H9 (cell line): Measurements from ENCODE around the gene TENT5C. TPM values are rescaled to one million over a fixed set of nuclear protein-coding genes. Genes with fewer than 3 reads are reported as not detected.
A peak's percentile ranks its signal among the peaks of the same experiment; 100 is the strongest.

Experiments used
- DNase-seq: peaks from one replicate; pipeline ENCODE4 v3.0.0-alpha.2; 2017
- H2AFZ ChIP-seq: one replicate; pipeline ENCODE4 v1.6.1; 2013; ENCODE audit warnings: mild to moderate bottlenecking, low read length, control low read depth, moderate library complexity
- H2AK5ac ChIP-seq: 2 replicates; pipeline ENCODE4 v1.6.1; 2013; ENCODE audit warnings: low read length, control low read depth, mixed read lengths; ENCODE audit not compliant: insufficient read length
- H2BK120ac ChIP-seq: one replicate; pipeline ENCODE4 v1.6.1; 2013; ENCODE audit warnings: low read depth, mild to moderate bottlenecking, low read length, control low read depth, inconsistent platforms; ENCODE audit not compliant: poor library complexity, severe bottlenecking
- H2BK12ac ChIP-seq: 2 replicates; pipeline ENCODE4 v1.6.1; 2013; ENCODE audit warnings: low read length, control low read depth, mixed read lengths, low read depth; ENCODE audit not compliant: insufficient read length
- H2BK15ac ChIP-seq: 2 replicates; pipeline ENCODE4 v1.6.1; 2013; ENCODE audit warnings: low read depth, low read length, control low read depth
- H2BK20ac ChIP-seq: one replicate; pipeline ENCODE4 v1.6.1; 2013; ENCODE audit warnings: low read depth, mild to moderate bottlenecking, low read length, control low read depth, inconsistent platforms; ENCODE audit not compliant: poor library complexity, severe bottlenecking
- H2BK5ac ChIP-seq: 2 replicates; pipeline ENCODE4 v1.6.1; 2013; ENCODE audit warnings: low read length, control low read depth, mixed read lengths; ENCODE audit not compliant: insufficient read length
- H3K14ac ChIP-seq: 2 replicates; pipeline ENCODE4 v1.6.1; 2013; ENCODE audit warnings: low read length, control low read depth; ENCODE audit not compliant: insufficient read depth
- H3K18ac ChIP-seq: 2 replicates; pipeline ENCODE4 v1.6.1; 2013; ENCODE audit warnings: low read depth, mild to moderate bottlenecking, mixed read lengths, low read length, control low read depth; ENCODE audit not compliant: insufficient read length
- H3K23ac ChIP-seq: 2 replicates; pipeline ENCODE4 v1.6.1; 2013; ENCODE audit warnings: low read length, control low read depth, mixed read lengths, low read depth; ENCODE audit not compliant: insufficient read length
- H3K23me2 ChIP-seq: 2 replicates; pipeline ENCODE4 v1.6.1; 2013; ENCODE audit warnings: low read depth, mild to moderate bottlenecking, mixed read lengths, low read length, control low read depth; ENCODE audit not compliant: insufficient read length, poor library complexity, severe bottlenecking
- H3K27ac ChIP-seq: 2 replicates; pipeline ENCODE4 v1.5.1; 2013; ENCODE audit warnings: low read length, control low read depth, mixed read lengths, low read depth; ENCODE audit not compliant: insufficient read length
- H3K27me3 ChIP-seq: 2 replicates; pipeline ENCODE4 v1.6.1; 2013; ENCODE audit warnings: low read length, control low read depth, inconsistent platforms; ENCODE audit not compliant: insufficient read depth
- H3K4ac ChIP-seq: 2 replicates; pipeline ENCODE4 v1.6.1; 2013; ENCODE audit warnings: low read depth, mild to moderate bottlenecking, control low read depth, inconsistent platforms, low read length, moderate library complexity
- H3K4me1 ChIP-seq: 2 replicates; pipeline ENCODE4 v1.6.1; 2013; ENCODE audit warnings: low read length, control low read depth, inconsistent platforms; ENCODE audit not compliant: insufficient read depth
- H3K4me2 ChIP-seq: 2 replicates; pipeline ENCODE4 v1.6.1; 2013; ENCODE audit warnings: low read length, control low read depth, mixed read lengths; ENCODE audit not compliant: insufficient read length, insufficient read depth
- H3K56ac ChIP-seq: 2 replicates; pipeline ENCODE4 v1.6.1; 2013; ENCODE audit warnings: low read depth, mild to moderate bottlenecking, mixed read lengths, low read length, control low read depth; ENCODE audit not compliant: insufficient read length
- H3K79me1 ChIP-seq: 2 replicates; pipeline ENCODE4 v1.6.1; 2013; ENCODE audit warnings: low read depth, mild to moderate bottlenecking, moderate library complexity, low read length, control low read depth, inconsistent platforms; ENCODE audit not compliant: insufficient read depth, poor library complexity, severe bottlenecking
- H3K79me2 ChIP-seq: 2 replicates; pipeline ENCODE4 v1.6.1; 2013; ENCODE audit warnings: low read length, control low read depth, inconsistent platforms; ENCODE audit not compliant: insufficient read depth
- H3K9ac ChIP-seq: 2 replicates; pipeline ENCODE4 v1.6.1; 2013; ENCODE audit warnings: low read length, control low read depth, mixed read lengths; ENCODE audit not compliant: insufficient read length; ENCODE audit errors: extremely low read depth
- H3K9me3 ChIP-seq: one replicate; pipeline ENCODE4 v1.6.1; 2013; ENCODE audit warnings: low read depth, low read length, inconsistent platforms; ENCODE audit not compliant: control insufficient read depth
- H3T11ph ChIP-seq: one replicate; pipeline ENCODE4 v1.6.1; 2013; ENCODE audit warnings: mild to moderate bottlenecking, low read length, control low read depth, inconsistent platforms
- H4K20me1 ChIP-seq: one replicate; pipeline ENCODE4 v1.6.1; 2013; ENCODE audit not compliant: control insufficient read depth, insufficient read length, insufficient read depth
- H4K5ac ChIP-seq: 2 replicates; pipeline ENCODE4 v1.6.1; 2013; ENCODE audit warnings: low read depth, mild to moderate bottlenecking, mixed read lengths, low read length, control low read depth; ENCODE audit not compliant: insufficient read length
- H4K8ac ChIP-seq: replicated peaks from 2 replicates; pipeline ENCODE4 v1.6.1; 2013; ENCODE audit warnings: low read length, control low read depth, mixed read lengths, low read depth; ENCODE audit not compliant: insufficient read length
- H4K91ac ChIP-seq: 2 replicates; pipeline ENCODE4 v1.6.1; 2013; ENCODE audit warnings: low read depth, mild to moderate bottlenecking, moderate library complexity, mixed read lengths, low read length, control low read depth; ENCODE audit not compliant: insufficient read length
- H3K27ac Mint-ChIP-seq, 3 experiments: 2 replicates in 2 of 3; 3 replicates in 1 of 3; pipeline ENCODE4 v1.8.0; 2020 to 2021; ENCODE audit warnings: mixed read lengths in 3 of 3, mild to moderate bottlenecking in 1 of 3, moderate library complexity in 1 of 3
- H3K27me3 Mint-ChIP-seq: 2 replicates; pipeline ENCODE4 v1.8.0; 2021; ENCODE audit warnings: low read depth, mild to moderate bottlenecking, moderate library complexity, mixed read lengths
- H3K36me3 Mint-ChIP-seq, 3 experiments: 2 replicates in 2 of 3; 3 replicates in 1 of 3; pipeline ENCODE4 v1.8.0; 2020 to 2021; ENCODE audit warnings: low read depth in 3 of 3, mixed read lengths in 3 of 3; ENCODE audit not compliant: insufficient read depth in 1 of 3
- H3K4me1 Mint-ChIP-seq, 2 experiments: 2 replicates each; pipeline ENCODE4 v1.8.0; 2020; ENCODE audit warnings: mixed read lengths in 2 of 2
- H3K4me3 Mint-ChIP-seq, 2 experiments: 2 replicates in 1 of 2; 3 replicates in 1 of 2; pipeline ENCODE4 v1.8.0; 2020 to 2021; ENCODE audit warnings: mild to moderate bottlenecking in 2 of 2, mixed read lengths in 2 of 2, moderate library complexity in 1 of 2
- H3K9me3 Mint-ChIP-seq, 2 experiments: 2 replicates in 1 of 2; 3 replicates in 1 of 2; pipeline ENCODE4 v1.8.0; 2020; ENCODE audit warnings: mild to moderate bottlenecking in 2 of 2, mixed read lengths in 2 of 2, moderate library complexity in 1 of 2
- CTCF ChIP-seq: fragments of 200-600 bp; sonication (generic); conservative IDR thresholded peaks from 3 replicates; pipeline ENCODE4 v1.8.0; 2021; ENCODE audit warnings: antibody characterized with exemption, mild to moderate bottlenecking
- WGBS: extraction: QIAGEN DNeasy Blood & Tissue Kit; methylation state at CpG from one replicate; pipeline ENCODE4 v1.1.7; 2013; ENCODE audit warnings: missing lambda C conversion rate, low lambda C conversion rate, mixed read lengths; ENCODE audit not compliant: insufficient read length; ENCODE audit errors: extremely low coverage; 5-methylcytosine and 5-hydroxymethylcytosine counted together
- total RNA-seq: library from RNA; stranded (reverse); gene quantifications from 2 replicates; pipeline ENCODE4 v1.2.1, GENCODE V29; 2021

The TENT5C gene
- total RNA-seq, 1 experiment from 2014 or later, result 0.37 TPM

GRCh38 chr1:117655220-117655577 lies 49.4 kb downstream of the TENT5C start:
- H2BK12ac ChIP-seq, result no peak overlapping the region
- H3K79me2 ChIP-seq, result no peaks in the 10 kb centered on the region
- H3K4ac ChIP-seq, result no peak overlapping the region
- H3K18ac ChIP-seq, result no peak overlapping the region
- DNase-seq, result no peak
- Mint-ChIP-seq H3K27me3 (peaks cover 5% of the 10 kb centered on the region), H3K9me3 (peaks cover 0 to 4% of the 10 kb centered on the region in 2 experiments; a peak in 1 of 5 replicates), H3K4me3 (no peak overlapping the region), H3K36me3 (peaks cover 0 to 4% (median 1%) of the 10 kb centered on the region in 3 experiments; a peak in 4 of 7 replicates), H3K4me1 (peaks cover 31 to 37% of the 10 kb centered on the region in 2 experiments), H3K27ac (0 out of 7 replicates have a peak overlapping the region, but pooled peaks of 1 of the 3 experiments have one; percentile 27)
- H2BK15ac ChIP-seq, result no peak overlapping the region
- H2AK5ac ChIP-seq, result no peak overlapping the region
- no peak overlapping the region for H3K56ac ChIP-seq
- no peaks in the 10 kb centered on the region for H3K27me3 ChIP-seq
- H3K14ac ChIP-seq, result no peak overlapping the region
- no peak overlapping the region for H2BK120ac ChIP-seq
- no peak overlapping the region for H3K4me2 ChIP-seq
- H2BK20ac ChIP-seq, result no peak overlapping the region
- no peak overlapping the region for H4K91ac ChIP-seq
- no peaks in the 10 kb centered on the region for H3K23me2 ChIP-seq
- no peak overlapping the region for H3K23ac ChIP-seq
- no peak for TF ChIP-seq CTCF
- H4K5ac ChIP-seq, result no peak overlapping the region
- no peak overlapping the region for H3T11ph ChIP-seq
- H3K9ac ChIP-seq, result no peak overlapping the region
- H2AFZ ChIP-seq, result no peak overlapping the region
- no peaks in the 10 kb centered on the region for H3K79me1 ChIP-seq
- no peaks in the 10 kb centered on the region for H4K20me1 ChIP-seq
- H3K9me3 ChIP-seq, result no peaks in the 10 kb centered on the region
- H2BK5ac ChIP-seq, result no peak overlapping the region
- no peak overlapping the region for H4K8ac ChIP-seq
- no peak overlapping the region for H3K27ac ChIP-seq
- WGBS, result no CpG with 5 or more reads among the region's 12 CpGs
- peaks cover 8% of the 10 kb centered on the region for H3K4me1 ChIP-seq
